NCI-H82 treated with DMSO at 0.1 percent for 48 hours (cell line): Measurements from ENCODE around the gene MPND.
"Not testable (repeated sequence)": the region's sequence is repeated elsewhere in the genome, so short reads cannot be mapped to it uniquely, and the experiment has no call there.

Source experiments
- DNase-seq: peaks from one replicate; lab custom pipeline; 2025; ENCODE audit not compliant: unreplicated experiment; lab: John Stamatoyannopoulos, UW

Gene MPND

DNA sequence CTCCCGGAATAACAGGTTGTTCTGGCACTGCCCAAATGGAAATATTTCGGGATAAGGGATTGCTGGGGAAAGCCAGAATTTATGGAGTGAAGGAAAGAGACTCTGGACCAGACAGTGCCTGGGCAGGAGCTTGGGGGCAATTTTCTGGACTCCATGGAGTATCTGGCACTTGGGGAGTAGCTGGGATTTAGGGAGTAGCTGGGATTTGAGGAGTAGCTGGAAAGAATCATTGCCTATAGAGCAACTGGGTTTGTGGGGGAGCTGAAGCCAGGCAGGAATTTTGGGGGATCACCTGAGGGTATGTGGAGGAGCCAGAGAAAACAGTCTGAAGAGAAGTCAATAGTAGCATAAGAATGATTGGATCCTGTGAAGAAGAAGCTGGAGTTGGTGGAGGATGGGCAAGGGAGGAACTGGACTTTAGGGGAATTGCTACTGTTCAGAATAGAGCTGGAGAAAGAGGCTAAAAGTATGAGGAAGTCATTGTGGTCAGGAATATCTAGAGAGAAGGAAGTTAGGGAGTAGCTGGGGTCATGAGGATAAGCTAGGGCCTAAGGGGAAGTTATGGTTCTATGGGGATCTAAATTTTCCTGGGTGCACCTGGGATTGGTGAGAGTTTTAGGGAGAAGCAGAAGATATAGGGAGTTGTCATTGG is 24.2 kb upstream of the MPND start:
- no peak for DNase-seq

DNA sequence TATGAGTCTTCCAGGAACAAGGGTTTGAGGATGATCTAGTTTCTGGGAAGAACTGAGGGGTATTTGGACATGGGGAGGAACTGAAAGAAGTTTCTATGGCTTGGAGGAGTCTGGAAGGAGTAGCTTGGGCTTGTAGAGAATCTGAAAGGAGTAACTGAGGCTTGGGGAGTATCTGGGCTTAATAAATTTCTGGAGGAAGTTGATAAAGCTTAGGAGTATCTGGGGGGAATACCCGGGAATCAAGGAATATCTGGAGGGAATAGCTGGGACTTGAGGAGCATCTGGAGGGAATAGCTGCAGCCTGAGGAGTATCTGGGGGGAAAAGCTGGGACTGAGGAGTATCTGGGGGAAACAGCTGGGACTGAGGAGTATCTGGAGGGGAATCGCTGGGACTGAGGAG is 22.9 kb upstream of the MPND start:
- DNase-seq, result no peak

DNA sequence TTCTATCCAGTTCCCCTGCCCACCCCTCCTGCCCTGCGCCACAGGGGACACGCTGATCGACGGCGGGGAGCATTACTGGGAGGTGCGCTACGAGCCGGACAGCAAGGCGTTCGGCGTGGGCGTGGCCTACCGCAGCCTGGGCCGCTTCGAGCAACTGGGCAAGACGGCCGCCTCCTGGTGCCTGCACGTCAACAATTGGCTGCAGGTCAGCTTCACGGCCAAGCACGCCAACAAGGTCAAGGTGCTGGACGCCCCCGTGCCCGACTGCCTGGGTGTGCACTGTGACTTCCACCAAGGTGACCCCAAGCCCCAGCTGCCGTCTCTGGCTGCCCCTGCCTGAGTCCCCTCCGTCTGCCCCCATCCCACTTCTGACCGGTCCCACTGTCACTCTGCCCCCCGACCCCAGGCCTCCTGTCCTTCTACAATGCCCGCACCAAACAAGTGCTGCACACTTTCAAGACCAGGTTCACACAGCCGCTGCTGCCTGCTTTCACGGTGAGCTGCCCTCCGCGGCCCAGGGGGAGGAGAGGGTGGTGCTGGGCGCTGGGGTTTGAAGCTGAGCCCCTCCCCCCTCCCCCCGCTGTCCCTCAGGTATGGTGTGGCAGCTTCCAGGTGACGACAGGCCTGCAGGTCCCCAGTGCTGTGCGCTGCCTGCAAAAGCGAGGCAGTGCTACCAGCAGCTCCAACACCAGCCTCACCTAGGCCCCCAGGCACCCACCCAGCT is 20.3 kb upstream of the MPND start:
- DNase-seq, result no peak

DNA sequence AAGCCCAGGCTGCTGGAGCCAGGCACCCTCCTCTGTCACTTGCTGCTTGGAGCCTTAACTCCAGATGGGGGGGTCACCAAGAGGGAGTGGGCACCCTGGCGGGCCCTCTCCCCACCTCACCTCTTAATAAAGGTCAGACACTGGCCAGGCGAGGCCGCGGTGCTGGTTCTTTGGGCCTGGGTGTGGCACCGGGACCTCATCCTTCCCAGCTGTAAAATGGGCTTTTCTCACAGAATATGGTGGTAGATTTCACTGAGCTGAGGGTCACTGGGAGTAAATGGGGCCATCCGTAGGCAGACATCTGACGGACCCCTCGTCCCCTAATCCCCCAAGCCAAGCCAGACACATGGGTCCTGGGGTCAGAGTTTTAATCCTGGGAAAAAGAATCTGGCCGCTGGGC is 19.7 kb upstream of the MPND start:
- no peak for DNase-seq

DNA sequence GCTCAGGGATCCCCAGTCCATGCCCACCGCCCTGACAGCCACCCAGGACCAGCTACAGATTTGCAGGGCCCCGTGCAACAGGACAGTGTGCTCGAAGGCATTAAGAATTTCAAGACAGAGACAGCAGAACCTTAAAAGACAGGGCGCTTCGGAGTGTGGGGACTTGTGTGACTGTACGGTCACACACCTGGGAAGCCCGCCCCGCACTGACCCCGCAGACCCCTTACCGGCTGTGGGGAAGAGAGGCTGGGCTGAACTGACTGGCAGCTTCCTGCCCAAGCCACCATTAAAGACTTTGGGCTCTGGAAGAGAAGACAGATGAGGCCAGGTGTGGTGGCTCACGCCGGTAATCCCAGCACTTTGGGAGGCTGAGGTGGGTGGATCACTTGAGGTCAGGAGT is 19.1 kb upstream of the MPND start:
- no peak for DNase-seq

DNA sequence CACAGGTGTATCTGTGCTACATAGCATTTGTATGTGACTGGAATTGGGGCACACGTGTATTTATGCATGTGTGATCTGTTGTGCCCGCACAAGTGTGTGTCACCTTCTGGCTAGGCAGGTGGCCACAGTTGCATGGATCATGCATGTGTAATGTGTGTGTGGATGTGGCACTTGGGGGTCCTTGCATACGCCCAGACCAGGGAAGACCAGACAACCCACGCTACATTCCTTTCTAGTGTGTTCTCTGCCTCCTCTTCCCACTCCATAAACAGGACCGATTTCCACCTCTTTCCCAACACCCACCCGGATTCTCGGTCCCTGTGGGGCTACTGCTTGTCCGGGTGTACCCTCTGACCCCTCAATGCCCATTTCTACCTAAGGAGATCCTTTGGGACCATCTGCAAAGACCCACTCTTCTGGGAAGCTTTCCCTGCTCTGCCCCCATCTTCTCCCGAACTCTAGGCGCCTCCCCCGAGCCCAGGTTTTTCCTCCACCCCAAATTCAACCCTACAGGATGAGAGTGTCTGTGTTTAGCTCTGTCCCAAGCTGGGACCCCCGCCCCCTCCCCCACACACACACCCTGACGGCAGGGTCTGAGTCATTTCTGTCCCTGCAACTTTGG is 17.0 kb upstream of the MPND start:
- no peak for DNase-seq

DNA sequence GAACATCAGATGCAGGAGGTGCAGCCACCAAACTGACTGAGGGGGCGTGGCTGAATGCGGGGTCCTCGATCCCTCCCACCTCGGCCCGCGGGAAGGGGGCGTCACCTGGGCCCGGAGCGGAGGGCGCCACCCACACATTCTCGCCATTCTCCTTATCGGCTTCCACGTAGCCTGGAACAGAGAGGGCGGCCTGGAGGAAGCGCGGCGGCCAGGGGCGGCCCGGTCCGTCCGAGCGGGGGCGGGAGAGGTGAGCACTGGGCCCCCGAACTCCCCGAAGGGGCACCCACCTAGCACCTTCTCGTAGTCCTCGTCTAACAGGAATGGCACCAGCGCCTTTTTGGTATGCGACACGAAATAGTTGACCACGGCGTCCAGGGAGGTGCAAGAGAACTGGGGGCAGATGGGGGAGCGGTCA is 16.5 kb upstream of the MPND start:
- no peak for DNase-seq

DNA sequence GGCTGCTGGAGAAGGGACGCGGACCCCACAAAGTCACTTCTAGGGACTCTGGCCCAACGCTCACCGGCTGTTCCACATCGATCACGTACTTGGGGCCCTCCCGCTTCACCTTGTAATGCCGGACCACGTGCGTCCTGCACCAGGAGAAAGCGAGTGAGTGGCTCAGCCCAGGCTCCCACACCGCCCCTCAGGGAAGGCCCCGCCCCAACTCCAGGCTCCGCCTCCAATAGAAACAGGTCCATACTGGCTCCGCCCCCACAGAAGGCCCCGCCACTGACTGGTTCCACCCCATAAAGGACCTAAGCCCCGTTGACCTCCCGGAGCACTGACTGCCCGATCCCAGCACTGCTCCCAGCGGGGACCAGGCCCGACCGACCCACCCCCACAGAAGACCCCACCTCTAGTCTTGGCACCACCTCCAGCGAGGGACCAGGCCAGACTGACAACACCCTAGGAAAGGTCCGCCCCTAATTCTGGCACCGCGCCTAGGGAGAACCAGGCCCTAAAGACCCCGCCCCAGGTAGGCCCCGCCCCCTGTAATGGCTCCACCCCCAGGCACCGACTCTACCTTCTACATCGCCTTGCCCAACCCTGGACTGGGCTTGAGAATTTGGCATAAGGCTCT is 16.0 kb upstream of the MPND start:
- peak; percentile 75 for DNase-seq

DNA sequence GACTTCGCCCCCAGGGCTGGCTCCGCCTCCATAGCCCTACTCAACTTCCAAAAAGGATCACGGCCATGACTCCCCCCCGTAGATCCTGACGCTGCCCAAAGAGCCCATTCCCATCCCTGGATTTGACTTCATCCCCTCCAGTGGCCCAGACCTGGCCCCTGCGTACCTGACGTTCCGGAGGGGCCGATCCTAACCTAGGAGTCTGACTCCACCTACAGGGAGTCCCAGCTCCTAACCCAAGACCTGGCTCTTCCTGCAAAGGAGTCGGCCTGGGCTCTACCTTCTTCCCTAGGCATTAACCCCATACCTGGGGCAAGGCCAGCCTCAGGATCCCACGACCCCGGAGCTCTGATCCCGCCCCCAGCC is 15.5 kb upstream of the MPND start:
- no peak for DNase-seq

DNA sequence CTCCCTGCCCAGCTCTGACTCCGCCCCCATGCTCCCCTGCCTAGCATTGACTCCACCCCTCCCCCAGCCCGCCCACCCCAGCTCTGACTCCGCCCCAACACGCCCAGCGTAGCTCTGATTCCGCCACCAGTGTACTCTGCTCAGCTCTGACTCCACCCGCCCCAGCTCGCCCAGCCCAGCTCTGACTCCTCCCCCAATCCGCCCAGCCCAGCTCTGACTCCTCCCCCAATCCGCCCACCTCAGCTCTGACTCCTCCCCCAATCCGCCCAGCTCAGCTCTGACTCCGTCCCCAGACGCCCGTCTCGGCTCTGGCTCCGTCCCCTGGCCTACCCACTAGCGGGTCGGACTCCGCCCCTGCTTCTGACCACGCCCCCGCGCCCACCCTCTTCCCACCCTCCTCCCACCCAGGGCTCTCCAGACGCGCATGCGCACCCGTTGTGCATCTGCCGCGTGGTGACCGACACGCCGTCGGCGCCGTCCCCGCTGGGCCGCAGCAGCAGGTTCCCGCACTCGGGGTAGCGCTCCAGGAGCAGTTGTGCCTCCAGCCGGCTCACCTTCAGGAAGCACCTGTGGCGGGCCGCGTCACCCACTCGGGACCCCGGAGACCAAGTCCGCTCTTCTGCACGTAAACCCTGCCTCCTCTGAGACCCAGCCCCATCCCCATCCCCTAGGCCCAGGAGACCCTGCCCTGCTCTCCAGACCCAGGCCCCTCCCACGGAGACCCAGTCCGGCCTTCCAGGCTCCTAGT is 14.9 kb upstream of the MPND start:
- peak; percentile 89 for DNase-seq

DNA sequence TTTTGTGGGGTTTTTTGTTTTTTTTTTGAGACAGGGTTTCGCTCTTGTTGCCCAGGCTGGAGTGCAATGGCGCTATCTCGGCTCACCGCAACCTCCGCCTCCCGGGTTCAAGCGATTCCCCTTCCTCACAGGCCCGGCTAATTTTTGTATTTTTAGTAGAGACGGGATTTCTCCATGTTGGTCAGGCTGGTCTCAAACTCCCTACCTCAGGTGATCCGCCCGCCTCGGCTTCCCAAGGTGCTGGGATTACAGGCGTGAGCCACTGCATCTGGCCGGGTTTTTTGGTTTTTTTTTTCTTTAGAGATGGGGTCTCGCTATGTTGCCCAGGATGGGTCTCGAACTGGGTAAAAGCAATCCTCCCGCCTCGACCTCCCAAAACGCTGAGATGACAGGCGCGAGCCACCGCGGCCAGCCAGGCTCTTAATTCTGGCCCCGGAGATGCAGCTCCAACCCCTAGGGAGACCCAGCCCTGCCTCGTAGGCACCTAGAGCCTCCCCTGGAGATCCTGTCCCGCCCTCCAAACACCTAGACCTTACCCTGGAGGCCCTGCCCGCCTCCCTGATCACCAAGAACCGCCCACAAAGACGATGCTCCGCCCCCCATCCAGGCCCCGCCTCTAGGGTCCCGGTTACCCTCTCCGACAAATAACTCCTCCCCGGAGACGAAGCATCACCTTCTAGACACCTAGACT is 14.2 kb upstream of the MPND start:
- not testable (repeated sequence) for DNase-seq

DNA sequence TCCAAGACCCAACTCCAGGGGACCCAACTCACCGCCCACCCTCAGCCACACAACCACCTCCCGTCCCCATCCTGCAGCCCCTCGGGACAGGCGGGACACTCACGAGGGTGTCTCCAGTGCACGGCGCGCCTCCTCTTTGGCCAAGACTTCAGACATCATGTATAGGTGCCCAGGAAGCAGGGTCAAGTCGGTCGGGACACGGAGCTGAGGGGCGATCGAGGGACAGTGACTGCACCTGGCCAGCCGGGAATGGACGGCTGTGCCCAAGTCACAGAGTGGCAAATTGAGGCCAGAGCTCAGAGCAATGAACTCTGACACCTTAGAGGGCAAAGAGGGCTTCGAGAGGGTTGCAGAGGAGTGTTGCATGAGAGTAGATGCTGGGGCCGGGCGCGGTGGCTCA is 13.5 kb upstream of the MPND start:
- no peak for DNase-seq

DNA sequence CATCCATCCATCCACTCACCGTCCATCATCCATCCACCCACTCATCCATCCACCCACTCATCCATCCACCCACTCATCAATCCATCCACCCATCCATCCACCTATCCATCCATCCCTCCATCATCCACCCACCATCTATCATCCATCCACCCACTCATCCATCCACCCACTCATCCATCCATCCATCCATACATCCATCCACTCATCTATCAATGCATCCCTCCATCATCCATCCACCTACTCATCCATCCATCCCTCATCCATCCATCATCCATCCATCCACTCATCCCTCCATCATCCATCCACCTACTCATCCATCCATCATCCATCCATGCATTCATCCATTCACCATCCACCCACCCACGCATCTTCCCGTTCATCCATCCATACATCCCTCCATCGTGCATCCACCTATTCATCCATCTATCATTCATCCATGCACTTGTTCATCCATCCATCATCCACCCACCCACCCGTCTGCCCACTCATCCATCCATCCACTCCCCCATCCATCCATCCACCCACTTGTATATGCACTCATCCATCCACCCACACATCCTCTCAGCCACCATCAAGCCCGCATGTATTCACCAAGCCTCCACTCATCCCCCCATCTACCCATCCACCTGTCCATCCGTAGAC is 8.3 kb upstream of the MPND start:
- no peak for DNase-seq

DNA sequence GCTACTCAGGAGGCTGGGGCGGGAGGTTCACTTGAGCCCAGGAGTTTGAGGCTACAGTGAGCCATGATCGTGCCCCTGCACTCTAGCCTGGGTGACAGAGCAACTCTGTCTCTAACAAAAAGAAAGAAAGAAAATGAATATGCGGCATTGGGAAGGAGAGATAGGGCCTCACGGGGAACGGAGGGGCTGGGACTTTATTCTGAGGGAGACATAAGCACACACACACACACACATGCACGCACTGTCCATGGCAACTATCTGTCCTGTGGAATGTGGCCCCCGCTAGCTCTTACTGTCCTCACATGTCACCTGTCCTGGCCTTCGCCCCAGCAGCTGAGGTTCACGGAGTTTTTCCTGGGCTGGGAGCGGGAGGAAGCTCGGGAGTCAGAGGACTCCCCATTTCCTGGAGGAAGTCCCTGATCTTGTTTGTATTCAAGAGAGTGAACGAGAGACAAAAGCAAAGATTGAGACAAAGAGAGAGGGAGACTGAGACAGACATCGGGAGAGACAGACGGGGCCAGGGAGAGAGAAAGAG is 5.4 kb upstream of the MPND start:
- no peak for DNase-seq

DNA sequence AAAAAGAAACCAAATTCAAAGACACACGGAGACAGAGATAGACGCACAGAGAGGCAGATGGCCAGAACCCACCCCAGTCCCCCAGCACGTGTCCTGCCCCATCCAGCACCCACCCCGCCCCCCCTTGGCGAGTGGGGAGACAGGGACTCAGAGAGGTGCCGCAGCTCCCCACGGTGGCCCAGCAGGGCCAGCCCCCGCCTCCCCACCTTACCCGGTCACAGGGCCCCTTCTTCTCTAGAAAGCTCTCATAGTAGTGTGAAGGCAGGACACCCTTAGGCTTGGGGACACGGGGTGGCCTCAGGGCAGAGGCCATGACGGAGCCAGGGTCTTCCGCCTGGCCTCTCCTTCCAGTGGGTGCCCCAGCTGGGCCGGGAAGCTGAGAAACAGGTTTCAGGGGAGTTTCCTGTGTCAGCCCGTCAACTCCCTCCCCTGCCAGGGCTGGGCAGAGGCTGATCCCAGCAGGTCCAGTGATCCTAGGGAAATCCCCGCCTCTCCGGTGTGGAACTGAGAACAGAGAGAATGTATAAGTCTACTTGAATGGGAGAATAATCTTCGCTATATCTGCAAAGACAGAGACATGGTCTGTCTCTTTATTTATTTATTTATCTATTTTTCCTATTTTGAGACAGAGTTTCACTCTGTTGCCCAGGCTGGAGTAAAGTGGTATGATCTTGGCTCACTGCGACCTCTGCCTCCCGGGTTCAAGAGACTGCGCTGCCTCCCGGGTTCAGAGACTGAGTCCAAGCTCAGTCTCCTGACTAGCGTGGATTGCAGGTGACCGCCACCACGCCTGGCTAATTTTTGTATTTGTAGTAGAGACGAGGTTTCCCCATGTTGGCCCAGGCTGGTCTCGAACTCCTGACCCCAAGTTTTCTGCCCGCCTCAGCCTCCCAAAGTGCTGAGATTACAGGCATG is 4.7 kb upstream of the MPND start, which contains the start of gene STAP2:
Gene STAP2 (minus strand): TSS at position 387 of the 915 bp plus-strand sequence. CDS start 74 bp downstream, at position 313.
- no peak for DNase-seq

DNA sequence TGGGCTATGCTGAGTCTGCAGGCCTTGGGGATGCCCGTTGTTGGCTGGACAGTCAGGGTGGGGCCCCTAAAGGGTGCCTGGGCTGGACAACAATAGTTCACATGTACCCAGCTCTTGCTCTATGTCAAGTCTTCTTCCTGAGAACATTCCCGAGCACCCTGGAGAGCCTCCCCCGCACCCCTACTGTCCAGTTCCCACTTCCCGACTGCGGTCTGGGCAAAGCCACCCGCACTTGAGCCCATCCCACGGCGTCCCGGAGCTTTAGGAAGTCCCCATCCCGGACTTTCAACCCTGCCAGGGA is 1.1 kb upstream of the MPND start:
- no peak for DNase-seq

DNA sequence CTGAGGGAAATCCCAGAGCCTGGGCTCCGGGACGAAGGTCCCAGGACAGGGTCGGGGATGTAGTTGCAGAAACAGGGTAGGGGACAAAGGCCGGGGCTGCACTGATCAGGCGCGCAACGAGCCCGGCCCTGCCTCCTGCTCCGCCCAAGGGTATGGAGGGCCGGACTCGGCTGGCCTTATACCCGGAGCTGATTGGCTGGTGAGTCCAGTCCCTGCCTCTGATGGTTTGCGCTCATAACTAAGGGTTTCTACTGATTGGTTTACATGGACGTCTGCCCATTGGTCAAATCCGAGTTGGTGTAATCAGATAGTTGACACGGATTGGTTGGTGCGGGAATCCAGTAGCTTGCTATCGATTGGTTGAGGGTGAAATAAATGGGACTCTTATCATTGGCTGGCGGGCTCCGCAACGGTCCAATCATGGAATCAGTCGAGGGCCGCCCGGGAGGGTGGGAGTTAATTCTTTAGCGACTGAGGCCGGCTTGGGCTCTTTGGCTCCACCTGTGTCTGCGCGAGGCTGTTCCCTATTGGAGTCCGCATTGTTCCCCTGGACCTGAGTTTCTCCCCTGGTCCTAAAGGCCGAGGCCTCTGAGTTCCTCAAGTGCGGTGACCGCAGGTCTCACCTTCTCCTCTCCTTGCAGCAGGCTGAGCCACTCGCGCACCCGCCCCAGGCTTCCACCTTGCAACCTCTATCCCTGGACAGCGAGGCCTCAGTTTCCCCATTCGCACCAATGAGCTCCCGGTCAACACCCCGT is 570 bp upstream of the MPND start:
- DNase-seq, result peak; percentile 99

DNA sequence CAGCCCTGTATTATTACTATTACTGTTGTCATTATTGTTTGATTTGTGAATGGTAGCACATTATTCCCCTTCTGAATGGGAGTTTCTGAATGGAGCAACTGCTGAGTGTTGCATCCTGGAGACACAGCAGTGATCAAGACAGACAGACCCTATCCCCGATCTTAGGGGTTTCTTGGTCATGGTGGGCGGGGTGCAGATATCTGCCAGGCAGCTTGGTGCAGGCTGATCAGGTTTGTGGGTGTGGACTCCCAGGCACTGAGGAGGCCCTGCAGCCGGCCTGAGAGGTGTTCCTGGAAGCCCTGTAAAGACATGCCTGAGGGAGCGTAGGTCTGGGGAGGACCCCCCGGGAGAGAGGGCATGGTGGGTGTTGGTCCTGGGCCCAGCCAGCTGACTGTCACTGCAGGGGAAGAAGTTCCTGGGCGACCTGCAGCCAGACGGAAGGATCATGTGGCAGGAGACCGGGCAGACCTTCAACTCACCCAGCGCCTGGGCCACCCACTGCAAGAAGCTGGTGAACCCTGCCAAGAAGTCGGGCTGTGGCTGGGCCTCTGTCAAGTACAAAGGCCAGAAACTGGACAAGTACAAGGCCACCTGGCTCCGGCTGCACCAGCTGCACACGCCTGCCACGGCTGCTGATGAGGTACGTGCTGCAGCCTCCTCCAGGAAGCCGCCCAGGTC is 2.1 kb downstream of the MPND start:
- no peak for DNase-seq
